ENCODE data around the gene TUBA1C.

GRCh38 chr12:49264466-49264872 lies 413 bp upstream of the TUBA1C start:
- TF ChIP-seq CTCF (IDR thresholded peaks at IDR 0.05): no peak
- no peak for TF ChIP-seq CHD2 (IDR thresholded peaks at IDR 0.05; ENCODE audit: low read length, partially characterized antibody)
- no peak for TF ChIP-seq ZBTB33 (IDR thresholded peaks at IDR 0.05; ENCODE audit: borderline replicate concordance, low read depth)
- TF ChIP-seq ELF1 (IDR thresholded peaks at IDR 0.05): no peak
- no peak for TF ChIP-seq RXRA (IDR thresholded peaks at IDR 0.05; ENCODE audit: borderline replicate concordance, low read depth)
- TF ChIP-seq REST (IDR thresholded peaks at IDR 0.05; ENCODE audit: low read depth, low read length): no peak
- TF ChIP-seq FOXJ3 (CRISPR knock-in tag; IDR thresholded peaks at IDR 0.05): no peak
- no peak for TF ChIP-seq TAF1 (IDR thresholded peaks at IDR 0.05; ENCODE audit: borderline replicate concordance, low read depth, low read length)
- TF ChIP-seq MAX (IDR thresholded peaks at IDR 0.05; ENCODE audit: low read depth): no peak
- no peak for TF ChIP-seq POLR2AphosphoS5 (IDR thresholded peaks at IDR 0.05; ENCODE audit: low read depth, low read length)
- no peak for TF ChIP-seq PBX3 (IDR thresholded peaks at IDR 0.05)
- no peak for TF ChIP-seq USF1 (IDR thresholded peaks at IDR 0.05; ENCODE audit: borderline replicate concordance, low read depth)
- no peak for TF ChIP-seq MEF2A (IDR thresholded peaks at IDR 0.05; ENCODE audit: borderline replicate concordance, low read depth)
- TF ChIP-seq NRF1 (IDR thresholded peaks at IDR 0.05; ENCODE audit: low read depth, low read length): no peak

Data from SK-N-SH (cell line).